ENCODE results near the gene KCNJ11. TPM values are rescaled to one million over a fixed set of nuclear protein-coding genes. Genes with fewer than 3 reads are reported as not detected.

KCNJ11 gene
- polyA plus RNA-seq, 1 donor: 27.5 TPM

GRCh38 chr11:17353821-17354600 lies 34.4 kb downstream of the KCNJ11 start:
- DNase-seq: no peak

- DNase-seq: peak; percentile 61
These were observed 35.3 kb downstream of the KCNJ11 start for GRCh38 chr11:17352950-17353820.

GRCh38 chr11:17351510-17352176 lies 36.8 kb downstream of the KCNJ11 start, which contains the start of gene NCR3LG1:
NCR3LG1 (plus strand) TSS chr11:17351800; CDS start chr11:17351970, 170 bp downstream.
- peak; percentile 47 for DNase-seq

GRCh38 chr11:17351172-17351509 lies 37.3 kb downstream of the KCNJ11 start:
- DNase-seq: no peak

- no peak for DNase-seq
These were observed 37.8 kb downstream of the KCNJ11 start for GRCh38 chr11:17350455-17351171.

GRCh38 chr11:17347676-17348075 lies 40.8 kb downstream of the KCNJ11 start:
- no peak for DNase-seq

GRCh38 chr11:17343907-17344306 lies 44.6 kb downstream of the KCNJ11 start:
- DNase-seq: no peak

GRCh38 chr11:17343257-17343656 lies 45.2 kb downstream of the KCNJ11 start:
- DNase-seq: no peak

Other genes starting within 250 kb of the KCNJ11 start
- gene PIK3C2A, start 180.7 kb downstream of the KCNJ11 start, polyA plus RNA-seq (ENCODE audit: insufficient read length): 17.1 TPM
- gene NUCB2, start 111.9 kb downstream of the KCNJ11 start, polyA plus RNA-seq (ENCODE audit: insufficient read length): 40.4 TPM
- gene NCR3LG1, start 36.9 kb downstream of the KCNJ11 start, polyA plus RNA-seq (ENCODE audit: insufficient read length): 0.28 TPM
- gene ABCC8, start 88.2 kb upstream of the KCNJ11 start, polyA plus RNA-seq (ENCODE audit: insufficient read length): 3.5 TPM
- gene USH1C, start 155.8 kb upstream of the KCNJ11 start, polyA plus RNA-seq (ENCODE audit: insufficient read length): not detected
- 0.08 TPM for gene OTOG, start 158.6 kb upstream of the KCNJ11 start, polyA plus RNA-seq (ENCODE audit: insufficient read length)

All from hindlimb muscle (tissue), 1 donor.